ENCODE results near the gene SH2D3A.

DNA sequence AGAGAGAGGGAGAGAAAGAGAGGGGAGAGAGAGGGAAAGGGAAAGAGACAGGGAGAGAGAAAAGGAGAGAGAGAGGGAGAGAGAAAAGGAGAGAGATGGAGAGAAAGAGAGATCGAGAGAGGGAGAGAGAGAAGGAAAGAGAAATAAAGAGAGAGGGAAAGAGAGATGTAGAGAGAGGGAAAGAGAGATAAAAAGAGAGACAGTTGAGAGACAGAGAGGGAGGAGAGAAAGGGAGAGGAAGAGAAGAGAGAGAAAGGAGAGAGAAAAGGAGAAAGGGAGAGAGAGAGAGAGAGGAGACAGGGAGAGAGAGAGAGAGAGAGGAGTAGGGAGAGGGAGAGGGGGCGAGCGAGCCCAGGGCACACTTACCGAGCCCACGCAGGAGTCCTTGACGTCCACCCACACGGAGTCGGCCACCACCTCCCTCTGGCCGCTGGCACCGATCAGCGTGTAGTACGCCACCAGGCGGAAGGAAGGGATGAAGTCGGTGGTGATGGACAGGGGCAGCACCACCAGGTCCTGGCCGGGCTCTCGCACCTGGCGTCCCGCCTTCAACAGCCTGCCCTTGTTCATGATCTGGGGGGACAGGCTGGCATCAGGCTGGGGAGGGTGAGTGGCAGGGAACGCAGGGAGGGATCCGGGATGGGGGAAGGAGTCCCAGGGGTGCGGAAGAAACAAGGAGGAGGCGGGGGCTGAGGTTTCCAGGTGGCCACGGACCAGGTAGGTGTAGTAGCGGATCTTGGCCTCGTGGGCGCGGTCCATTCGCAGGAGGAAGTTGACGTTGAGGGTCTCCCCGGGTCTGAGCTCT lies 56.8 kb downstream of the SH2D3A start:
- TF ChIP-seq, protein P1, sequence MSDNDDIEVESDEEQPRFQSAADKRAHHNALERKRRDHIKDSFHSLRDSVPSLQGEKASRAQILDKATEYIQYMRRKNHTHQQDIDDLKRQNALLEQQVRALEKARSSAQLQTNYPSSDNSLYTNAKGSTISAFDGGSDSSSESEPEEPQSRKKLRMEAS (IDR thresholded peaks at IDR 0.05; ENCODE audit: insufficient read depth, insufficient read length): no peak
- TF ChIP-seq, protein P2, sequence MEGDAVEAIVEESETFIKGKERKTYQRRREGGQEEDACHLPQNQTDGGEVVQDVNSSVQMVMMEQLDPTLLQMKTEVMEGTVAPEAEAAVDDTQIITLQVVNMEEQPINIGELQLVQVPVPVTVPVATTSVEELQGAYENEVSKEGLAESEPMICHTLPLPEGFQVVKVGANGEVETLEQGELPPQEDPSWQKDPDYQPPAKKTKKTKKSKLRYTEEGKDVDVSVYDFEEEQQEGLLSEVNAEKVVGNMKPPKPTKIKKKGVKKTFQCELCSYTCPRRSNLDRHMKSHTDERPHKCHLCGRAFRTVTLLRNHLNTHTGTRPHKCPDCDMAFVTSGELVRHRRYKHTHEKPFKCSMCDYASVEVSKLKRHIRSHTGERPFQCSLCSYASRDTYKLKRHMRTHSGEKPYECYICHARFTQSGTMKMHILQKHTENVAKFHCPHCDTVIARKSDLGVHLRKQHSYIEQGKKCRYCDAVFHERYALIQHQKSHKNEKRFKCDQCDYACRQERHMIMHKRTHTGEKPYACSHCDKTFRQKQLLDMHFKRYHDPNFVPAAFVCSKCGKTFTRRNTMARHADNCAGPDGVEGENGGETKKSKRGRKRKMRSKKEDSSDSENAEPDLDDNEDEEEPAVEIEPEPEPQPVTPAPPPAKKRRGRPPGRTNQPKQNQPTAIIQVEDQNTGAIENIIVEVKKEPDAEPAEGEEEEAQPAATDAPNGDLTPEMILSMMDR (IDR thresholded peaks at IDR 0.05; ENCODE audit: extremely low read depth in 1 of 2, insufficient read depth in 1 of 2, low read depth in 1 of 2, low read length in 2 of 2): no peak
- peak; percentile 23 for TF ChIP-seq EZH2 (IDR thresholded peaks at IDR 0.05; ENCODE audit: borderline replicate concordance, low read depth, low read length, severe bottlenecking)
- no peak for TF ChIP-seq POLR2AphosphoS5 (IDR thresholded peaks at IDR 0.05; ENCODE audit: insufficient read depth, low read depth, low read length)
- TF ChIP-seq POLR2A (IDR thresholded peaks at IDR 0.05; ENCODE audit: low read depth, low read length): no peak
- no peak for TF ChIP-seq MYC (IDR thresholded peaks at IDR 0.05; ENCODE audit: low read depth, low read length)
- no peak for TF ChIP-seq GATA2 (IDR thresholded peaks at IDR 0.05; ENCODE audit: insufficient read depth, insufficient read length, low read depth, low read length)
- no peak for TF ChIP-seq FOS (IDR thresholded peaks at IDR 0.05; ENCODE audit: borderline replicate concordance, insufficient read depth, low read length)
